Thyroid gland (tissue), 4 donors: Measurements from ENCODE around the gene TUBGCP2. TPM values are rescaled to one million over a fixed set of nuclear protein-coding genes. Genes with fewer than 3 reads are reported as not detected.
"Not testable (repeated sequence)": the region's sequence is repeated elsewhere in the genome, so short reads cannot be mapped to it uniquely, and the experiment has no call there.

ENCODE experiments used
- DNase-seq, 2 donors: peaks; one replicate each; pipeline ENCODE4 v3.0.0-alpha.2; 2019
- H3K27ac ChIP-seq, 3 donors: fragments of 200-600 bp; sonication (generic); 1 replicate in 2 of 3; 2 replicates in 1 of 3; pipeline ENCODE4 v1.5.1; 2016 to 2019; ENCODE audit warnings: mild to moderate bottlenecking in 1 of 3, moderate library complexity in 1 of 3
- H3K27me3 ChIP-seq: fragments of 200-600 bp; sonication (generic); one replicate; pipeline ENCODE4 v1.5.1; 2019
- H3K36me3 ChIP-seq, 2 donors: fragments of 200-600 bp; sonication (generic); one replicate each; pipeline ENCODE4 v1.5.1; 2016 to 2019
- H3K4me1 ChIP-seq, 2 donors: fragments of 200-600 bp; sonication (generic); one replicate each; pipeline ENCODE4 v1.5.1; 2017 to 2019
- H3K4me3 ChIP-seq, 3 donors: fragments of 200-600 bp; sonication (generic); replicated peaks in 1 of 3; 1 replicate in 2 of 3; 2 replicates in 1 of 3; pipeline ENCODE4 v1.5.1; 2016; ENCODE audit warnings: mild to moderate bottlenecking in 1 of 3
- H3K9me3 ChIP-seq: fragments of 200-600 bp; sonication (generic); one replicate; pipeline ENCODE4 v1.5.1; 2017
- POLR2A ChIP-seq, 2 donors: fragments of 450-650 bp; IDR thresholded peaks; one replicate each; pipeline ENCODE4 v1.6.1; 2017; ENCODE audit warnings: antibody characterized with exemption in 2 of 2, mild to moderate bottlenecking in 2 of 2, moderate library complexity in 1 of 2
- WGBS, 2 donors: methylation state at CpG; one replicate each; pipeline ENCODE4 v1.1.5; 2017; 5-methylcytosine and 5-hydroxymethylcytosine counted together
- intact Hi-C: fragments of 100-400 bp; cut with DNase I; formaldehyde crosslinking; loops from one replicate; pipeline ENCODE4 v1.15.1; 2023
- total RNA-seq, 4 donors: library from RNA; depleted of rRNA; stranded (reverse); fragments of >200 nt; gene quantifications; one replicate each; pipeline ENCODE4 v1.2.3, GENCODE V29; 2016
- TF ChIP-seq, protein P1 (sequence below), 6 experiments: fragments of 200-600 bp in 3 of 6; fragments of 450-650 bp in 3 of 6; sonication (generic) in 3 of 6; IDR thresholded peaks; one replicate each; pipeline ENCODE4 v1.5.1; 2016 to 2019; ENCODE audit warnings: antibody characterized with exemption in 6 of 6, mild to moderate bottlenecking in 2 of 6, inconsistent platforms in 1 of 6, moderate library complexity in 1 of 6

TUBGCP2 gene
- total RNA-seq, 4 donors from 2014 or later = 56.5 to 73.3 (median 62.9) TPM

DNA sequence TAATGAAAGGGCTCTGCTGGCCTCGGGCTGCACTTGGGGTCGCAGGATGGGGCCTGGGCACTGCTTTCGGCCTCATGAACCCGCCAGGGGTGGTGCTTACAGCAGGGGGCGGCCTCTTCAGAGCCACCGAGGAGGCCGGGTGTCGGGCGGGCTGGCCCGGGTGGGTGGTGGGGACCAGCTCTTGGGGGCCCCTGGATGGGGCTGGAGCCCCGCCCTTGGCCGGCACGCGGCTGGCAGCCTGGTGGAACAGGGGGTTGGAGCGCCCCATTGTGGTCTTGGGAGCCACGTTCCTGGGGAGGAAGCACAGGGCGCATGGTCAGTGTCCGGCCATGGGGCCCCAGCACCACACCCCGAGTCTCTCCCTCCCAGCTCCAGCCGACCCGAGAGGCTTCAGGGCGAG, 40.8 kb downstream of the TUBGCP2 start:
- Histone ChIP-seq H3K9me3 (no peaks in the 10 kb centered on the region), H3K36me3 (no peaks in the 10 kb centered on the region), H3K27ac (no peak overlapping the region), H3K4me3 (no peak overlapping the region), H3K27me3 (no peaks in the 10 kb centered on the region), H3K4me1 (no peaks in the 10 kb centered on the region)
- TF ChIP-seq, protein P1, sequence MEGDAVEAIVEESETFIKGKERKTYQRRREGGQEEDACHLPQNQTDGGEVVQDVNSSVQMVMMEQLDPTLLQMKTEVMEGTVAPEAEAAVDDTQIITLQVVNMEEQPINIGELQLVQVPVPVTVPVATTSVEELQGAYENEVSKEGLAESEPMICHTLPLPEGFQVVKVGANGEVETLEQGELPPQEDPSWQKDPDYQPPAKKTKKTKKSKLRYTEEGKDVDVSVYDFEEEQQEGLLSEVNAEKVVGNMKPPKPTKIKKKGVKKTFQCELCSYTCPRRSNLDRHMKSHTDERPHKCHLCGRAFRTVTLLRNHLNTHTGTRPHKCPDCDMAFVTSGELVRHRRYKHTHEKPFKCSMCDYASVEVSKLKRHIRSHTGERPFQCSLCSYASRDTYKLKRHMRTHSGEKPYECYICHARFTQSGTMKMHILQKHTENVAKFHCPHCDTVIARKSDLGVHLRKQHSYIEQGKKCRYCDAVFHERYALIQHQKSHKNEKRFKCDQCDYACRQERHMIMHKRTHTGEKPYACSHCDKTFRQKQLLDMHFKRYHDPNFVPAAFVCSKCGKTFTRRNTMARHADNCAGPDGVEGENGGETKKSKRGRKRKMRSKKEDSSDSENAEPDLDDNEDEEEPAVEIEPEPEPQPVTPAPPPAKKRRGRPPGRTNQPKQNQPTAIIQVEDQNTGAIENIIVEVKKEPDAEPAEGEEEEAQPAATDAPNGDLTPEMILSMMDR (IDR thresholded peaks at IDR 0.05) = no peak
- no peak for TF ChIP-seq POLR2A (IDR thresholded peaks at IDR 0.05)
- intact Hi-C loops = no loop called here
- 95 to 97% methylated on average over 4 to 10 of the region's 22 CpGs for WGBS, 2 donors
- DNase-seq = no peak

DNA sequence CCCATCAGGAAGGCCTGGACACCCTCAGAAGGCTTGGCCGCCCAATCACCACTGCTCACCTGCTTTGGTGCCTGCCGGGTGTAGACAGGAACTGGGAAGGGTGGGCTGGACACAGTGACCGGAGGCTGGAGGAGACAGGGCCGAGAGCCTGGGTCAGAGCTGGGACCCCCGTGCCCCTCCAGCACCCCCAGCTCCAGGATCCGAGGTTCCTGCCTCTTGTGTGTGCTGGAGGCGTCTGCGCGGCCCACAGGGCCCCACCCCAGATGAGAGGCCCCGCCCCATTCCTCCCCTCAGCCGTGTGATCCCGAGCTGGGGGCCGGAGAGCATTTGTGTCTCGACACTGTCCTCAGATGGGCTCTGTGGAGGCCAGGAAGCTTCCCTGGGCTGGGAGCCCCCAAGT, 41.4 kb downstream of the TUBGCP2 start:
- H3K4me1 ChIP-seq = peaks cover 0 to 4% of the 10 kb centered on the region in 2 donors
- intact Hi-C loops = no loop called here
- no peak for DNase-seq
- H3K36me3 ChIP-seq = no peaks in the 10 kb centered on the region
- H3K4me3 ChIP-seq = no peak overlapping the region
- no peaks in the 10 kb centered on the region for H3K9me3 ChIP-seq
- TF ChIP-seq POLR2A (IDR thresholded peaks at IDR 0.05) = no peak
- TF ChIP-seq, protein P1 (IDR thresholded peaks at IDR 0.05) = no peak
- H3K27me3 ChIP-seq = no peaks in the 10 kb centered on the region
- H3K27ac ChIP-seq = no peak overlapping the region
- 81 to 90% methylated on average over 2 to 12 of the region's 14 CpGs for WGBS, 2 donors

DNA sequence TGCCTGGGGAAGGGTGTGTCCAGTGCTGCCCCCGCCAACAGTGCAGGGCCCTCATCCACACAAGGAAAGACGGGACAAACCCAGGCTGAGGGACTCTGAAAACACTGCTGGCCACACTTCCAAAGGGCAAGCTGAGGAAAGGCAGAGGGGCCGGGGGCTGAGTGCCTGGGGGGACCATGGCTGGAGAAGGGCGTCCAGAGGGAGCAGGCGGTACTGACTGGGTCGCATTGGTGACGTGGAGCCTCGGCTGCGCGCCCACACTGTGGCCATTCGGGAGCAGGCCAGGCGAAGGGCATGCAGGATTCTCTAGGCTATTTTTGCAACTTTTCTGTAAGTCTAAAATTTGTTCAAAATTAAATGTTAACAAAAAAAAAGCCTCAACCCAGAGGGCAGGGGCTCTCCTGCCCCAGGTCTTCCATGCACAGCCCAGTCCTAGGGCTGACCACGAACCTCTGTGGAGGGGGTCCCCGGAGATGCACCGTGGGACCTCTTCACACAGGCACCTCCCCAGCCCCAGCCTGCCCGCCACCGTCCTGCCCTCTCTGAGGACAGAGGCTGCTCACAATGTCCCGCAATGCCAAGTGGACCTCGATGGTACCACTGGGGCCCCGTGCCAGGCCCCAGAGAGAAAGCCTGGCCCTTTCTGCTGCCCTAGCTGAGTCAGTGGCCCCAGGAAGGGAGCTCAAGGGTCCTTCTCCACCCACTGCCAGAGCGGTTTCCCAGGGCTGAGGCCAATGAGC, 42.4 kb downstream of the TUBGCP2 start:
- 73 to 93% methylated on average over 18 to 21 of the region's 21 CpGs for WGBS, 2 donors
- no peak overlapping the region for H3K4me3 ChIP-seq
- H3K27ac ChIP-seq = no peak overlapping the region
- H3K27me3 ChIP-seq = no peaks in the 10 kb centered on the region
- intact Hi-C loops = no loop called here
- H3K4me1 ChIP-seq = peaks cover 1 to 8% of the 10 kb centered on the region in 2 donors
- H3K36me3 ChIP-seq = no peaks in the 10 kb centered on the region
- H3K9me3 ChIP-seq = no peaks in the 10 kb centered on the region
- no peak for TF ChIP-seq POLR2A (IDR thresholded peaks at IDR 0.05)
- TF ChIP-seq, protein P1 (IDR thresholded peaks at IDR 0.05) = no peak
- no peak for DNase-seq

DNA sequence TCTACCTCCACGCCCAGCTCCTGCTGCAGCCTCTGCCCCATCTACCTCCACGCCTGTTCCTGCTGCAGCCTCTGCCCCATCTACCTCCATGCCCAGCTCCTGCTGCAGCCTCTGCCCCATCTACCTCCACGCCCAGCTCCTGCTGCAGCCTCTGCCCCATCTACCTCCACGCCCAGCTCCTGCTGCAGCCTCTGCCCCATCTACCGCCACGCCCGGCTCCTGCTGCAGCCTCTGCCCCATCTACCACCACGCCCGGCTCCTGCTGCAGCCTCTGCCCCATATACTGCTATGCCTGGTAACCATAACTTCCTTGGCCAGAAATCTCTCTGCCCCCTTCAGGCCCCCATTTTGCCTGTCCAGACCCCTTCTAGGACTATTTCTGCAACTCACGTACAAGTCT, 43.6 kb downstream of the TUBGCP2 start:
- peaks cover 4 to 14% of the 10 kb centered on the region in 2 donors for H3K4me1 ChIP-seq
- H3K9me3 ChIP-seq, intact Hi-C loops, H3K4me3 ChIP-seq, H3K27ac ChIP-seq, H3K36me3 ChIP-seq, H3K27me3 ChIP-seq, DNase-seq: not testable (repeated sequence)
- 84% methylated on average over 9 to 10 of the region's 10 CpGs for WGBS, 2 donors

DNA sequence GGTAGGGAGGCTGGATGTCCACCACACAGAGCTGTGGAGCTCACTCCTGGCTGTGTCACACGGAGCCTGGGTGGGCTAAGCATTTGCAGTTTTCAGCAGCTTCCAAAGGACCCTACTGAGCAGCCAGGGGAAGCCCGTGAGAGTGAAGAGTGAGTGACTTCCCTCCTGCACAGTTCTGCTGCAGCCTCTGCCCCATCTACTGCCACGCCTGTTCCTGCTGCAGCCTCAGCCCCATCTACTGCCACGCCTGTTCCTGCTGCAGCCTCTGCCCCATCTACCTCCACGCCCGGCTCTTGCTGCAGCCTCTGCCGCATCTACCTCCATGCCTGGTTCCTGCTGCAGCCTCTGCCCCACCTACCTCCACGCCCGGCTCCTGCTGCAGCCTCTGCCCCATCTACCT, 44.2 kb downstream of the TUBGCP2 start:
- no peaks in the 10 kb centered on the region for H3K27me3 ChIP-seq
- H3K9me3 ChIP-seq = no peaks in the 10 kb centered on the region
- TF ChIP-seq POLR2A (IDR thresholded peaks at IDR 0.05) = no peak
- TF ChIP-seq, protein P1 (IDR thresholded peaks at IDR 0.05) = no peak
- intact Hi-C loops = loop anchor here (5.0 kb wide), 1 partner anchor 48 kb away; no protein-coding TSS in a partner anchor
- no peak for DNase-seq
- H3K36me3 ChIP-seq = no peaks in the 10 kb centered on the region
- no peak overlapping the region for H3K27ac ChIP-seq
- H3K4me1 ChIP-seq = peaks cover 4 to 20% of the 10 kb centered on the region in 2 donors
- no peak overlapping the region for H3K4me3 ChIP-seq
- 74 to 79% methylated on average over 9 of the region's 9 CpGs for WGBS, 2 donors
